HUDEP-2 (cell line): Measurements from ENCODE around the gene RAP1GDS1.
"Not testable (repeated sequence)": the region's sequence is repeated elsewhere in the genome, so short reads cannot be mapped to it uniquely, and the experiment has no call there.

ENCODE experiments used
- DNase-seq, 76 experiments: peaks; one replicate each; lab custom pipeline; 2025; ENCODE audit not compliant: unreplicated experiment in 76 of 76; lab: John Stamatoyannopoulos, UW

Gene RAP1GDS1

GRCh38 chr4:98345838-98346237, 84.7 kb downstream of the RAP1GDS1 start:
- DNase-seq, result no peak

- DNase-seq, result no peak
These were observed 91.2 kb downstream of the RAP1GDS1 start for GRCh38 chr4:98352396-98352795.

- DNase-seq, result no peak
These were observed 91.8 kb downstream of the RAP1GDS1 start for GRCh38 chr4:98352940-98353339.

- no peak for DNase-seq
These were observed 97.6 kb downstream of the RAP1GDS1 start for GRCh38 chr4:98358630-98359248.

- peak in 1 of 76 experiments; percentile 1 for DNase-seq
These were observed 98.5 kb downstream of the RAP1GDS1 start for GRCh38 chr4:98359646-98360045.

GRCh38 chr4:98363431-98363830, 102.2 kb downstream of the RAP1GDS1 start:
- no peak for DNase-seq

- DNase-seq, result not testable (repeated sequence)
These were observed 105.1 kb downstream of the RAP1GDS1 start for GRCh38 chr4:98366275-98366674.

GRCh38 chr4:98368000-98368399, 106.8 kb downstream of the RAP1GDS1 start:
- DNase-seq, result not testable (repeated sequence)

GRCh38 chr4:98369322-98369721, 108.1 kb downstream of the RAP1GDS1 start:
- no peak for DNase-seq

- no peak for DNase-seq
These were observed 113.5 kb downstream of the RAP1GDS1 start for GRCh38 chr4:98374643-98375042.

GRCh38 chr4:98377559-98377958, 116.4 kb downstream of the RAP1GDS1 start:
- DNase-seq, result no peak

GRCh38 chr4:98381306-98381705, 120.1 kb downstream of the RAP1GDS1 start:
- DNase-seq, result no peak

- no peak for DNase-seq
These were observed 122.4 kb downstream of the RAP1GDS1 start for GRCh38 chr4:98383431-98384106.

- DNase-seq, result no peak
These were observed 124.6 kb downstream of the RAP1GDS1 start for GRCh38 chr4:98385831-98386230.

GRCh38 chr4:98387345-98388026, 126.3 kb downstream of the RAP1GDS1 start:
- DNase-seq, result peak in 22 of 76 experiments; percentile 1 to 76 (median 10)

- no peak for DNase-seq
These were observed 132.9 kb downstream of the RAP1GDS1 start for GRCh38 chr4:98394134-98394533.

- DNase-seq, result no peak
These were observed 138.7 kb downstream of the RAP1GDS1 start for GRCh38 chr4:98399915-98400314.

- no peak for DNase-seq
These were observed 145.6 kb downstream of the RAP1GDS1 start for GRCh38 chr4:98406819-98407218.

GRCh38 chr4:98411731-98412130, 150.5 kb downstream of the RAP1GDS1 start:
- DNase-seq, result no peak

- no peak for DNase-seq
These were observed 155.7 kb downstream of the RAP1GDS1 start for GRCh38 chr4:98416844-98417243.

- DNase-seq, result not testable (repeated sequence)
These were observed 159.0 kb downstream of the RAP1GDS1 start for GRCh38 chr4:98420151-98420550.

- DNase-seq, result no peak
These were observed 159.9 kb downstream of the RAP1GDS1 start for GRCh38 chr4:98421111-98421510.
